ENCODE results near the gene TXNDC2. TPM values are rescaled to one million over a fixed set of nuclear protein-coding genes. Genes with fewer than 3 reads are reported as not detected.

TXNDC2 gene
- total RNA-seq, 1 donor from 2014 or later = not detected

DNA sequence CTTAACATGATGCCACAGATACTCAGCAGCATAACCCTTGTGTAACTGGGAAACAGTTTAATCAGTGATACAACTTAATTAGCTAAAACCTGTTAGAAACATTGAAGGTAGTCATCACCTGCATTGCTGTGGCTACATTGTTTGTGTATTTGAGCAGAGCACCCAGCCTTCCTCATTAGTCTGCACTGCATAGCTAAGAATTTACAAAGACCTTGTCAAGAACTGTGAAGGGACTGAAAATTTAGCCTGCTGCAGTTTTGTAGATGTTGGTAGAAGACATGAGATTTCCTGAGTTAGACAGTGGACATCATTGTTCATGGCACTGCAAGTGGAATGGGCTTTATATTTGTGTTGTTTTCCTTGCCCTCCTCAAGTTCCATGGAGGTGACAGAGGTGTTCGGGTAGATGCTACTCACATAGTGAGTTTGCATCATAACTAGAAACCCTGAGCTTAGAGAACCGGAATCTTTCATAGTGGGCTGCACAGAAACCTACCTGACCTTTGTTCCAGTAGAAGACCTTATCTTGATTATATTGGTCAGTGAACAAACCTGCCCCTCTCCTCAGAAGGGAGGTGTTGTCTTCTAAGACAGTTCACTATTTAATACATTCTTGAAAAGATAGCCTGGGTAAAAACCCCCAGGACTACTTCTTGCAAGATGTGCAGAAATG lies 40.6 kb downstream of the TXNDC2 start:
- peak overlapping the region in 1 of 2 donors; percentile 4 for H3K4me3 ChIP-seq
- no peaks in the 10 kb centered on the region for H3K27me3 ChIP-seq
- peaks cover 0 to 63% of the 10 kb centered on the region in 2 donors for H3K4me1 ChIP-seq
- TF ChIP-seq, protein P1, sequence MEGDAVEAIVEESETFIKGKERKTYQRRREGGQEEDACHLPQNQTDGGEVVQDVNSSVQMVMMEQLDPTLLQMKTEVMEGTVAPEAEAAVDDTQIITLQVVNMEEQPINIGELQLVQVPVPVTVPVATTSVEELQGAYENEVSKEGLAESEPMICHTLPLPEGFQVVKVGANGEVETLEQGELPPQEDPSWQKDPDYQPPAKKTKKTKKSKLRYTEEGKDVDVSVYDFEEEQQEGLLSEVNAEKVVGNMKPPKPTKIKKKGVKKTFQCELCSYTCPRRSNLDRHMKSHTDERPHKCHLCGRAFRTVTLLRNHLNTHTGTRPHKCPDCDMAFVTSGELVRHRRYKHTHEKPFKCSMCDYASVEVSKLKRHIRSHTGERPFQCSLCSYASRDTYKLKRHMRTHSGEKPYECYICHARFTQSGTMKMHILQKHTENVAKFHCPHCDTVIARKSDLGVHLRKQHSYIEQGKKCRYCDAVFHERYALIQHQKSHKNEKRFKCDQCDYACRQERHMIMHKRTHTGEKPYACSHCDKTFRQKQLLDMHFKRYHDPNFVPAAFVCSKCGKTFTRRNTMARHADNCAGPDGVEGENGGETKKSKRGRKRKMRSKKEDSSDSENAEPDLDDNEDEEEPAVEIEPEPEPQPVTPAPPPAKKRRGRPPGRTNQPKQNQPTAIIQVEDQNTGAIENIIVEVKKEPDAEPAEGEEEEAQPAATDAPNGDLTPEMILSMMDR (IDR thresholded peaks at IDR 0.05) = no peak
- DNase-seq (ENCODE audit: low spot score in 2 of 2) = no peak
- intact Hi-C loops (cut with DNase I) = loop anchor here (5.0 kb wide), 1 partner anchor 309 kb away; no protein-coding TSS in a partner anchor
- peak overlapping the region; percentile 64 to 80 for H3K27ac ChIP-seq
- no peaks in the 10 kb centered on the region for H3K9me3 ChIP-seq
- no peaks in the 10 kb centered on the region for H3K36me3 ChIP-seq

DNA sequence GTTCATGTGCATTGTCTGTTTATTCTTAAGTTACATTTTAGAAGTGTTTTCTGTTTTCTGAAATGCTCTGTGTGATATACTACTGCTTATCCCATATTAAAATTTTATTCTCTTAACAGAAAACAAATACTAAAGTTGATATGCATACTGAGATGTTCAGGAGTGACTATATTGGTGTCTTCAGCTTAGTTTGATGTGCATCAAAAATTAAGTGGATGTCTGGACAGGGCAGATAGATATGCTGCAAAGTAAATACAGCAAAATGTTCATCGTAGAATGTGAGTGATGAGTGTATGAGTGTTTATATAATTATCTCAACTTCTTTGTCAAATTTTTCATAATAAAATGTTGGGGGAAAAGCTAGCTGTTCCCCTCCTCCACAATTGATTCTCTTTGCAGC lies 41.2 kb downstream of the TXNDC2 start:
- Histone ChIP-seq H3K4me3 (no peak overlapping the region), H3K4me1 (peaks cover 0 to 69% of the 10 kb centered on the region in 2 donors), H3K27ac (peak overlapping the region; percentile 42 to 80), H3K9me3 (no peaks in the 10 kb centered on the region), H3K36me3 (no peaks in the 10 kb centered on the region), H3K27me3 (no peaks in the 10 kb centered on the region)
- TF ChIP-seq, protein P1 (IDR thresholded peaks at IDR 0.05) = no peak
- no peak for DNase-seq (ENCODE audit: low spot score in 2 of 2)
- intact Hi-C loops (cut with DNase I) = loop anchor here (5.0 kb wide), 1 partner anchor 310 kb away; no protein-coding TSS in a partner anchor

DNA sequence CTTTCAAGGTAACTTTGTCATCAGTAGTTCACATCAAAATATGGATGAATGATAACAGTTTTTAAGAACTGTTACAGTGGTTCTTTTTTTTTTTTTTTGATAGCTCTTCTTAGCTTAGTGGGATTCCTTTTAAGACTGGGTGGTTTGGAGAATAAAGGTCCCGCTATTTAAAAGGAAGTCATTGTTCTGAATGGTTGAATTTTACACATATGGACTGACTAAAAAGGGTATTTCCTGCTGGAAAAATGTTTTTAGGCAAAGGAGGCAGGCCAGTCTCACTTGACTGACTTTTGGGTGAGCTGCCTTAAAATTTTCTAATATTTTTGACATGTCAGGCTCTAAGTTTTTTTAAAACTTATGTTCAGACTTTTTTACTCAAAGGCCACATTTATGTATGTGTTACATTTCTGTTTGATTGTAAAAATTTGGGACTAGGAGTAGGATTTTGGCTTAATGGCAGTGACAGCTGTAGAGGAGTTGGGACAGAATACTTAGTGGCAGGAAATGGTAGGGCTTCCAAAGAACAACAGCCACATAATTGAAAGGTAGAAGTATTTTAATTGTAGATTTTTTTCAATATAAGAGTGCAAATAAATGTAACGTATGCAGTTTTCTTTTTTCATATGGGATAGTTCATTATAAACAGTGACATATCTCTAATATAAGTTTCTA lies 41.8 kb downstream of the TXNDC2 start:
- intact Hi-C loops (cut with DNase I) = loop anchor here (5.0 kb wide), 1 partner anchor 310 kb away; no protein-coding TSS in a partner anchor
- Histone ChIP-seq H3K4me3 (no peak overlapping the region), H3K4me1 (peaks cover 0 to 67% of the 10 kb centered on the region in 2 donors), H3K9me3 (no peaks in the 10 kb centered on the region), H3K27me3 (no peaks in the 10 kb centered on the region), H3K27ac (peak overlapping the region; percentile 42 to 80), H3K36me3 (peaks cover 3 to 5% of the 10 kb centered on the region in 2 donors)
- TF ChIP-seq, protein P1 (IDR thresholded peaks at IDR 0.05) = no peak
- DNase-seq (ENCODE audit: low spot score in 2 of 2) = no peak

DNA sequence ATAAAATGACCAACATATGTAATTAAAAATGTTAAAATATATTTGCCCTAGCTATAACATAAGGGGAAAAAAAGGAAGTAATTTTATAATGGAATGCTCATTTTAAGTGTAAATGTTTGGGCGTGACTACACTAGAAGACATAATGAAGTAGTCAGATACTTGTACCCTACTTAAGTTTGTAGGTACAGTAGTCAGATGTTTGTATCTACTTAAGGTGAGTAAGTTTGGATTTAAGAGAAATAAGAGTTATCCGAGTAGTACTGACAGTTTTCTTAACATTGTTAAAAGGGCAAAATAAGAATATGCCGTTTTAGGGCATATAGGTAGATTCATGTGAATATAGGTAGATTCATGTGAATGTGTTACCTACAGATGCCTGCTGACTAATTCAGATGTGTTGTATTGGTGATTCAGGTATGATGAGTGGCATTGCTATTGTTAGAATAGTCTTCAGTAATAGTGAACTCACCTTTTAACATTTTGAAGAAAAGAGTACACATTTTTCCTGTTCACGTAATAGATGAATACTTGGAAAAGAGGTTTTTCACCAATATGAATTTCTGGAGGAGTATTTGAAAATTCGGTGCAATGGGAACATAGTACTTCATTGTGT lies 43.0 kb downstream of the TXNDC2 start:
- DNase-seq (ENCODE audit: low spot score in 2 of 2) = no peak
- no peak overlapping the region for H3K4me3 ChIP-seq
- H3K27me3 ChIP-seq = no peaks in the 10 kb centered on the region
- intact Hi-C loops (cut with DNase I) = loop anchor here (5.0 kb wide), 1 partner anchor 311 kb away; no protein-coding TSS in a partner anchor
- TF ChIP-seq, protein P1 (IDR thresholded peaks at IDR 0.05) = no peak
- H3K9me3 ChIP-seq = no peaks in the 10 kb centered on the region
- peak overlapping the region in 1 of 2 donors; percentile 80 for H3K27ac ChIP-seq
- peaks cover 0 to 66% of the 10 kb centered on the region in 2 donors for H3K4me1 ChIP-seq
- peaks cover 6 to 15% of the 10 kb centered on the region in 2 donors for H3K36me3 ChIP-seq

DNA sequence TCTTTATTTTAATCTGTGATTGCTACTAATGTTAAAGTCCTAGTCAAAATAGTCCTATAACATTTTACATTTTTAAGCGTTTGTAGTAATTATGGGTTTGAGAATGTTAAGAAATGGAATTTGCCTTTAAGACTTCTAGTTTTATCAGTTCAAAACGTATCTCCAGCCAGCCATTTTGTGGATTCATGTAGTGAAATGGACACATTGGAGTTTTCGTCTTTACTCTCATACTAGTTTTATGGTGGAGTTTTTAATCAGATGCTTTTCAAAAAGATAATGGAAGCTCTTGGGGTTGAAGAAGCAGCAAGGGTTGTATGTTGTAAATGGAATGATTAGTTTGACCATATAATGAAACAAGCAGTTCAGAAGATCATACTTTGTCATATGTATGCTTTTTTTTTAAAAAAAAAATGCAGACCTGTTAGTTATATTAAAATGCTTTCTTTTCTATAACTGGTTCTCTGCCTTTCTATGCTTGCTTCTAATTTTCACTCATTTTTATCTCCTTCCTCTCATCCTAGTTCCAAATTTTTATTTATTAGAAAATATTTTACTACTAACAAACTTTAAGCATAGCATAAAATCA lies 44.6 kb downstream of the TXNDC2 start:
- Histone ChIP-seq H3K27ac (no peak overlapping the region), H3K9me3 (no peaks in the 10 kb centered on the region), H3K4me1 (peaks cover 0 to 71% of the 10 kb centered on the region in 2 donors), H3K27me3 (no peaks in the 10 kb centered on the region), H3K36me3 (peaks cover 10 to 24% of the 10 kb centered on the region in 2 donors), H3K4me3 (no peak overlapping the region)
- intact Hi-C loops (cut with DNase I) = no loop called here
- TF ChIP-seq, protein P1 (IDR thresholded peaks at IDR 0.05) = no peak
- no peak for DNase-seq (ENCODE audit: low spot score in 2 of 2)

Measured in ascending aorta (tissue), 2 donors.